SKM-1 treated with dmso at 0.1 percent for 144 hours (cell line): ENCODE measurements around the gene CINP.

Experiments used
- DNase-seq: peaks from one replicate; lab custom pipeline; 2025; ENCODE audit not compliant: unreplicated experiment; lab: John Stamatoyannopoulos, UW

CINP gene

DNA sequence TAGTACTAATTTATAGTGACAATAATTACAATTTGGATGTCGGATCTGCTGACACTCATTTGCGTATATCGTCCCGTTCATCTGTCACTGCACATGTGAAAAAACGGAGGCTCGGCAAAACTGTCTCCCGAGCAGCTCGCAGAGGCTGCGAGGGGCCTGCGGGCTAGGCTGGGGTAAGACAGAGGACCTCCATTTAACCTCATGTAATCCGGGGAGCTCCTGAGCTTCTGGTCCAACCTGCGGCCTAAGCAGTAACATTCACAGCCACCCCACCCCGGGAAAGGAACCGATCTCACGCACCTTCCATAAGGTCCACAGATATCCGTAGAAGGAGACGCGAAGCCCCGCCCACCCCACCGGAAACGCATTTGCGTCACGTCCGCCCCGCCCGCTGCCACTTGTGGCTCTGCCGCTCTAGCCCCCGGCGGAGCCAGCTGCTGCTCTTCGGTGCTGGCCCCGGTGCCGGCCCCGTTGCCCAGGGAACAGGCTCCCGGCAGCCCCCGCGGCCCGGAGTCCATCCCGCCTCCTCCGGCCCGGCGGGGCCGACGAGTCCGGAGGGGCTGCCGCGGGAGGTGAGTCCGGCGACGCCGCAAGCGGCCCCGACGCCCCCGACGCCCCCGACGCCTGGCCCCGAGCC is at the start of gene CINP, which contains the start of gene TECPR2:
TSS of gene CINP (minus strand) at position 346 of the 637 bp plus-strand sequence. CDS start at position 307, 39 bp downstream.
TSS of gene TECPR2 (plus strand) at position 397 of the 637 bp plus-strand sequence. CDS start 13,781 bp downstream, outside the sequence.
- DNase-seq: peak; percentile 67

DNA sequence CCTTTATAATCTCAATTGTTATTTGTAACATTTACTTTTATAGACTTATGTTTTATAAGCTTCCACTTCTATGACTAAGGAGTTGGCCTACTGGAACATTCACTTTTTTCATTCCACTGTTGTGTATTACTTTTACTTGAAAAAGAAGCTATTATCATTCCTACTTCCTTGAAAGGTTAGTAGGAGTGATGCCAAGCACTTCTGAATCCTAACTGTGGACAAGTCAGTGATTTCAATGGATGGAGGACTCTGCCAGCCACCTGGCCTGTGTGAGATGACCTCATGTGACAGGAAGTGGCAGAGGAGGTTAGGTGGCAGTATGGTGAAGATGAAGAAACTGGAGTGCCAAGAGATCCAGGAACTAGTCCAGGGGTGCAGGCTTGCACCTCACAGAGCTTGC is 46.0 kb upstream of the CINP start:
- no peak for DNase-seq

DNA sequence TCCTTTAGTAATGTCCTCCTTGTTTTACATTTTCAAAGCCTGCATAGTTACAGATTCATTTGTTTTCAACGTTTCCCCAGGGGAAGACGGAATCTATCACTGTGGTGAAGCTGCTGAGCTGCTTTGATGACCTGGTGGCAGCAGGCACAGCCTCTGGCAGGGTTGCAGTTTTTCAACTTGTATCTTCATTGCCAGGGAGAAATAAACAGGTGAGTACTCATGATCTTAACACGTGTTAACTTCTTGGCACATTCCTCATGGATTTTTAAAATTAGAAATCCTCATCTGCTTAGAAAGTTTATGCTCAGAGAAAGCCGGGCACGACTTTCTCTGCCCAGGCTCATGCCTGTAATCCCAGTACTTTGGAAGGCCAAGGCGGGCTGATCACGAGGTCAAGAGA is 44.6 kb upstream of the CINP start:
- no peak for DNase-seq

DNA sequence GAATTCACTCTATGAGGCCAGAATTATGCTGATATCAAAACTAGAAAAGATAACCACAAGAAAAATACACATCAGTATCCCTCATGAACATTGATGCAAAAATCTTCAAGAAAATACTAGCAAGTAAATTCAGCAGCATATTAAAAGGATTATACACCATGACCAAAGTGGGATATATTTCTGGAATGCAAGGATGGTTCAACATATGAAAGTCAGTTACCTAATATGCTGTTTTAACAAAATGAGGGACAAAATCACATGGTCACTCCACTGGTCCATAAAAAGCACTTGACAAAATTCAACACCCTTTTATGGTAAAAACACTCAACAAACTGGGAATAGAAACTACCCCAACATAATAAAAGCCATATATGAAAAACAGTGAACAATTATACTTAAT is 40.3 kb upstream of the CINP start:
- no peak for DNase-seq

DNA sequence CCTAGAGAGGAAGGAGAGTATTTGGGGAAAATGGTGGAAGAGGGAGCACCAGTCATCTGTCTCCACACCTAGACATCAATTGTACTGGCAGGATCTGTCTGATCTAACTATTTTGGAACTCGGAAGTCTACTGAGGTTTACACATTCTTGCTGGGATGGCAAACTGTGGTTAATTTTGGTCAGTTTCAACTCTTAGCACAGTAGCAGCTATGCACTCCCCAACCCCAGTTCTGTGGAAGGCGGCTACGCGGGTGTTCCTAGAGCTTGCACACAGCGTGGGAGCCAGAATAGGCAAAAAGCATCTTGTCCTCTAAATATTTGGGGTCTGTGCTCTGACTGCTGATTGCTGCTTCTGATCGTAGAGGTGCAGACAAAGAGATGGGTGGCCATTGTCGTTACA is 33.8 kb upstream of the CINP start:
- no peak for DNase-seq

DNA sequence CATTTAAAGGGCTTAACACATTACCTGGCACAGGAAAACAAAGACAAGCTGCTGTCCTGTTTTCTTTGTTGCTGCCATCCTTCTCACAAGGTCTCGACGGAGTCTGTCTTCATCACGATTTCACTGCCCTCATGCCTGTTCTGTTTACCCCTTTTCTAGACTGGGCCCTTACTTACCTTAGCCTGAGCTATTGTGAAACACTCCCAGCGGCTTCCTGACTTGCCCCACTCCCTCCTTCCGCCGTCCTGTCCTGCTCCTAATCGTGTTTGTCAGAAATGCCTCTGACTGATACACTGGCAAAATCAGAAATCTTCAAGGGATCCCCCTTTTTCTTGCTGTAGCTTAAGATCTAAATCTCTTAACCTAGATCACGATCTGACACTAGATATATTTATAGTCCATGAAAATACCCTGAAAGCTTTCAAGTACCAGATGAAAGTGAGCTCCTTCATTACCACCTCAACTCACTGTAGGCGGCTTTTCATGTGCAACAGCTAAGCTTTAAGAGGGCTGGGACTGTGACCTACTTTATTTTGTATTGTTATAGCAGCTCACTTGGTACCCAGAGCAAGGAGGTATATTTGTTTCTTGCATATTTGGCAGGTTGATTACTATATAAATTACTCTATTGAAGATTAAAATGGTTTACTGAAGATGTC is 32.2 kb upstream of the CINP start:
- peak; percentile 48 for DNase-seq

DNA sequence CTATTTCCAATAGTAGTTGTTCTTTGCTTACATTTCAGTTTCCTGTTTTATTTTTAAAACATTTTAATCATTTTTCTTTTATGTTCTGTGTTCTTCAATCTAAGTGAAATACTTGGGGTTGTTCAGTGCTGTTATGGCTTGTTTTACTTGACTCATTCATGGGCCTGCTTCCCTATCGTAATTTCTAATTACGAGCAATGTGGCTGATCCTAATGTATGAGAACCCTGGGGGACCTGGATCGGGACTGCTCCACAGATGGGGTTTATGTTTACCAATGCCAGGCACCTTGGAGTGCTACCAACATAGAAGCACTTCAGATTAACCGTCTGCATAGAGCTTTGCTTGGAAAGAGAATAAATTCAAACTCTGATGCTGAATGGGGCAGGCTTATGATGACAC is 29.8 kb upstream of the CINP start:
- DNase-seq: no peak

DNA sequence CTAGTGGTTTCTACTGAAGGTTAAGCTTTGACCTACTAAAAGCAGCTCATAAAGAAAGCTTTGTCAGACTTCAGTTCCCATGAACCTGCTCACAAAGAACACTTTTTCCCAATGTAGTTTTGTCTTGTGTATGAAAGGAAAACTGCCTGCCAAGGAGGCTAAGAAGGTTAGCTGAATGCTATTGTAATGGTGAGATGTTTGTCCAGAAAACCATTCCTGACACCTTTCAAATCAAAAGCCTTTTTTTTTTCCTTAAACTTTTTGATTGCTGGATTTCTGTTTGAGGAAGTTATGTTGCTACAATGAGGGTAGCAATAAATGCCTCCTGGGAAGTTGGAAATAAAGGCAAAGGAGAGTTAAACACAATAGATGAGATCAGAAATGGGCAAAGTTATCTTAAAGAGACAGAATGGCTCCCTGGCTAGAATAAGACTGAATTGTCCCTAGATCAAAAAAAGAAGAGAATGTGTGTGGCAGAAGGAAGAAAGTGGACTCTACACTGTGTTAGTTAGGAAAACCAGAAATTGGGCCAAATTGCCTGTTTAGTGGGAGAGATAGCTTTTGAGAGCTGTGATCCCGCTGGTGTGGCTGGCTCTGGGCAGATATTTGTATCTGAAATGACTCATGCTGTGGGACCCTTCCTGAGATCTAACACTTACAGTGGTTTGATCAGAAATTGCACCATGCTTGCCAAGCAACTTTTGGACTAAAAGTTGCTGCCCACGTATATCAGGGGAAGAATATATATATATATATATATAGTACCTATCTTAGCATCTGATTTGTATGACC is 27.6 kb upstream of the CINP start:
- DNase-seq: no peak

DNA sequence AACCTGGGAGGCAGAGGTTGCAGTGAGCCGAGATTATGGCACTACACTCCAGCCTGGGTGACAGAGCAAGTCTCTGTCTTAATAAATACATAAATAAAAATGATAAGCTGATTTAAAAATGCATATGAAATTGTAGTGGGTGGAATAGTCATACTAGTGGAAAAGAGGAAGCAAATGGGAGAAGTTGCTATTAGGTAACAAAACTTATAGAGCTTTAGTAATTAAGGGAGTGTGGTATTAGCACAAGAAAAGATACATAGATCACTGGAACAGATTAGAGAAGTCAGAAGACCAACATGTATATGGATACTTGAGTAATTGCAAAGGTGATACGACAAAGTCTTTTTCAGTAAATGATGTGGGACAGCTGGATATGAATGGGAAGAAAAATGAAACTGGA is 26.6 kb upstream of the CINP start:
- peak; percentile 29 for DNase-seq

DNA sequence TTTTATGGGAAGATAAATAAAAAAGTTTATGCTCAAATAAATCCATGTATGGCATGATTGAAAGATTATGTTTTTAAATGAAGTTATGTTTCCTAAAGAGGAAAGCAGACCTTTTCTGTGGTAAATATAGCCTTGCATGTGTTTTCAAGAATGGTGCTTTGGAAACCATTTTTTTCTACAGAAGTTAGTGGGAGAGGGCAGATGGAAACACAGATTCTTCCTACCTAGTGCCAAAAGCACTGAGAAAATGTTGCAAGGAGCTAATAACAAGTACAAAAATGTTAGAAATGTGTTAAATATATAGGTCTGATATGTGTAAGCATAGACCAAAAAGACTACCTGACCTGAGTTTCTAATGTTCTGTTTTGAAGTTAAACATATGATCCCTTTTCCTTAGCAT is 24.4 kb upstream of the CINP start:
- DNase-seq: no peak

DNA sequence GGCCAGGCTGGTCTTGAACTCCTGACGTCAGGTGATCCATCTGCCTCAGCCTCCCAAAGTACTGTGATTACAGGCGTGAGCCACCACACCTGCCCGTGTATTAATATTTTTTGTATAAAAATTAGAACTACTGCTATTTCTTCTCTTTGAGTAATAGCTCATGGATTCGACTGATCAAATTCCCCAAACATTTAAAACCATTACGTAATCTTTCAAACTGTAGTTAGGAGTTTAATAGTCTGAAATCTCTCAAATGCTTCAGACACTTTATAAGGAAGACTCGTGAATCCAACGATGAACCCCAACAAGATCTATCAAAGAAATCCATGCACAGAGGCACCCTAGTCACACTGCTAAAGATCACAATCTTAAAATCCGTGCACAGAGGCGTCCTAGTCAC is 16.1 kb upstream of the CINP start:
- DNase-seq: no peak

DNA sequence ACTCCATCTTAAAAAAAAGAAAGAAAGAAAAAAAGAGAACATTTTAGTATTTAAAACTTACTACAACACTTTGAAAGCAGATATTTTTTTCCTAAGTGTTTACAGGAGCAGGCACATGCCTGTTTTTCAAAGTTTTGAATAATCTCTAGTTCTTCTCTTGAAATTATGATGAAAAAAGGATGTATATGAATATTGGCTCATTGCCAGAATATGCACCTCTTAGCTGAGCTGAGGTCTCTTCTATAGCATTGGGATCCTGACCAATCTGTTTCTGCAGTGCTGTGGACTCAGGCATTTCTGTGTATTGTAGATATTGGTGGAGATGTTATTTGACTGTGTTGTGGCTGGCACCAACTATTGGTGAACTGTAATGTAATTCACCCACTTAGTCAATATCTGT is 15.0 kb upstream of the CINP start:
- no peak for DNase-seq

DNA sequence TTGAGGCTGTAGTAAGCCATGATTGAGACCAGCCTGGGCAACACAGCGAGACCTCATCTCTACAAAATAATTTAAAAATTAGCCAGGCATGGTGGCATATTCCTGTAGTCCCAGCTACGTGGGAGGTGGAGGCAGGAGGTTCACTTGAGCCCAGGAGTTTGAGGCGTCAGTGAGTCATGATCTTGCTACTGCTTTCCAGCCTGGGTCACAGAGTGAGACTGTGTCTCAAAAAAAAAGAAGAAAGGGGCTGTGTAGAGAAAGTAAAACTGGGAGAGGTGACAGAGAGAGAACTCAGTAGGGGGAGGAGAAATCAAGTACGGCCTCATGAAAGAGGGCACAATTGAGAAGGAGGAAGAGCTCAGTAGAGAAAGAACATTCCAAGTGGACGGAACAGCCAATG is 12.4 kb upstream of the CINP start:
- DNase-seq: no peak

DNA sequence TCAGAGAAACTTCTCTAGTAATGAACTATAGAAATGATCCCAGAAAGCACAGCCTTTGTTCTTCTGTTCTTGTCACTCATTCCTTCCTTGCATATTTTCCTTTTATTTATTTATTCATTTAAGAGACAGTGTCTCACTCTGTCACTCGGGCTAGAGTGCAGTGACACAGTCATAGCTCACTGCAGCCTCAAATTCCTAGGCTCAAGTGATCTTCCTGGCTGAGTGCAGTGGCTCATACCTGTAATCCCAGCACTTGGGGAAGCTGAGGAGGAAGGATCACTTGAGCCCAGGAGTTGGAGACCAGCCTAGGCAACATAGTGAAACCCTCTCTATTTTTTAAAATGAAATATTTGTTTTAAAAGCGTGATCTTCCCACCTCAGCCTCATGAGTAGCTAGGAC is 11.6 kb upstream of the CINP start:
- DNase-seq: no peak

DNA sequence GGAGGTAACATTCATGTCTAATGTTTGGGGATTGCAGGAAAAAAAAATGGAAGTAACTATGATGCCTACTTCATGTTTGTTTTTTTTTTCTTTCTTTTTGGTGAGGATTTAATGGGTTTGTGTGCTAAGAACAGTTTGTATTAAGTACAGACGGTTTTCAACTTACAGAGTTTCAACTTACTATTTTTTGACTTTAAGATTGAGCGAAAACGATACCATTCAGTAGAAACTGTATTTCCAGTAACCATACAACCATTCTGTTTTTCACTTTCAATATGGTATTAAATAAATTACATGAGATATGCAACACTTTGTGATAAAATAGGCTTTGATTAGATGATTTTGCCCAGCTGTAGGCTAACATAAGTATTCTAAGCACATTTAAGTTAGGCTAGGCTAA is 10.4 kb upstream of the CINP start:
- DNase-seq: no peak

DNA sequence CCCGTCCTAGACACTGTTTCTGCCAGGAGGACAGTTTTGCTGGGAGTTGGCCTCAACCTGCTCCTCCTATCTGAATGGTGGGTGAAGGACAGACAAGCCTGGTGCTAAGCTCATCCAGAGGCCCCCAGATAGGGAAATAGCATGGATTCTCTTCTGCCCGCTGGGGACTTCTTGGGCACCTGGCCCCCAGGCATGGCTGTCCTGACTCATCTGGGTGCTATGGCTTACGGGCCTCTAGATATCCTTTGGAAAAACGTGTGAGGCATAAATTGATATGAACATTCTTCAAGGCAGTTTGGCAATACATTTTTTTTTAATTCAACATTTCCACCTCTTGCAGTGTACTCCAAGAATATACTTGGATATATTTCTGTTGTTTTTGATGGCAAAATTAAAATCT is 8.7 kb upstream of the CINP start:
- no peak for DNase-seq

DNA sequence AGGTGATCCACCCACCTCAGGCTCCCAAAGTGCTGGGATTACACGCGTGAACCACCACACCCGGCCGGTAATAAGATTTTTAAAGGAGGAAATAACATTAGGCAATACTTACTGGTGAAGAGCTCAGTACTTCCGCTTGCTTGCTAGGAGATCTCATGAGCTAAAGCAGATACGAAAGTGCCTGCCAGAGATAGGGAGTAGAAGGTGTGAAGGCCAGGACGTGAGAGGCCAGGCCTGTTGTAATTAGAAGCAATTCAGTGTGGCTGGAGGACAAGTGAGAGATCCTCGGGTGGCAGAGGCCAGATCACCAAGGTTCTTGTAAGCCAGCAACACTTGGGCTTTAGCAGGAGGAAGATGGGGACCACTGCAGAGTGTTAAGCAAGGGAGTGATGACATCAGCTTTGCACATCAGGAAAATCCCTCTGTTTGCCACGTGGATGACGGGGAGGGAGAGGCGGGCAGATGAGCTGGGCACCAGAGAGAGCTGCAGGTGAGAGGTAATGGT is 7.7 kb upstream of the CINP start:
- DNase-seq: peak; percentile 75

DNA sequence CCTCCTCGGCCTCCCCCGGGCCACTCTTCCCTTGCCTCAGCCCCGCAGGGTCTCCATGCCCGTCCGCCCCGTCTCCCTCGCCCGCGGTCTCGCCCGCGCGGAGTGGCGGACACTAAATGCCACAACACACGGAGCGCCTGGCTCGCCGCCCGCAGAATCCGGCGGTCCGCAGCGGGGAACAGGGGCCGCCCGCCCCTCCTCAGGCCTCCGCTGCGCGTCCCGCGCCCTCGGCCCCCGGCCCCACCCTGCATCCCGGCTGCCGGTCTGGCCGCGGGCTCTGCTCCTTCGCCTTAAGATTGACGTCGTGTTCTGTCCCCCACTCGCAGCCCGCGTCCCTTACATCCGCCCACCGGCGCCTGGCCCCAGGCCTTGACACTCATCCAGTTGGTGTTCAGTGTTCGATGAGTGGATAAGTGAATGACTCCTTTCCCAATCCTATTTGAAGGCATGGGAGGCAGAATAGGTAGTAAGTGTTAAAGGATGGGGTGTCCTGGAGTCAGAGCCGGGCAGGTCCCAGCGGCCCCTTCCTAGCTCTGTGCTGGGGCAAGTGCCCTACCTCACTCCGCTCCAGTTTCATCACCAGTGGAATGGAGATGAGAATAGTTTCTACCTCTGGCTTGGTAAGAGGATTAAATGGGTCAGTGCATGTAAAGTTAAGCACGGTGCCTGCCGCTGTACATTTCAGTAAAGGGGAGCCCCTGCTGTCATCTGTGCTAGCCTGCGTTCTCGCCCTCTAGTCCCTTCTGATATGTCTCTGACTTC is 673 bp upstream of the CINP start:
- DNase-seq: no peak

DNA sequence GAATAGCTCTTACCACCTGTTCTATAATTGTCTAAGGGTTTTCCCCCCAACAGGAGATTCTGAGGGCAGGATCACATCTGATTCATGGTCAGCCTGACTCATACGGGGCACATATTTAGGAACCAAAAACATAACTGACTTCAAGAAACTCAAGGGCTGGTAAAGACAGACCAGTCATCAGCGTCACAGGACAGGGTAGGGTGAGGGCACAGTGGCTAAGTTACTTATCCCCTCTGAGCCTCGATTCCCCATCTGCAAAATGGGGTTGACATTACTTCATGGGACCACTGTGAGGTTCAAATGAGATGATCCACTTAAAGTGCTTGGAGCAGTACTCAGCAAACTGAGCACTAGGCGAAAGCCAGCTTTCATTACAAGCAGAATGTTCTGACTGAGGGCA is 606 bp downstream of the CINP start:
- no peak for DNase-seq

DNA sequence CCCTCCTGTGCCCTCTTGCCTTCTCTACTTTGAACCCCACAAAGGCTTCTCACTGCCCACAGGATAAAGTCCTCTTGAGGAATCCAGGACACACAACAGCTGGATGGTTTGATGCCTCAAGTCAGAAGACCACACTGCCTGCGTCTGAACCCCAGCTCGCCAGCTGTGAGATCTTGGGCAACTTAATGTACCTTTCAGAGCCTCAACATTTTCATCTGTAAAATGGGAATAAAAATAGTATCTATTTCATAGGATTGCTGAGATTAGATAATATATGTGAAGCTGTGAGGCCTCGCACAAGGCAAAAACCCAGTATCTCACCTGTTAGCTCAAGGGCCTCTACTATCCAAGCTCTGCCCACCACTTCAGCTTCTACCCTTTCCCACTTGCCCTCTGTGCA is 2.3 kb downstream of the CINP start:
- DNase-seq: no peak

DNA sequence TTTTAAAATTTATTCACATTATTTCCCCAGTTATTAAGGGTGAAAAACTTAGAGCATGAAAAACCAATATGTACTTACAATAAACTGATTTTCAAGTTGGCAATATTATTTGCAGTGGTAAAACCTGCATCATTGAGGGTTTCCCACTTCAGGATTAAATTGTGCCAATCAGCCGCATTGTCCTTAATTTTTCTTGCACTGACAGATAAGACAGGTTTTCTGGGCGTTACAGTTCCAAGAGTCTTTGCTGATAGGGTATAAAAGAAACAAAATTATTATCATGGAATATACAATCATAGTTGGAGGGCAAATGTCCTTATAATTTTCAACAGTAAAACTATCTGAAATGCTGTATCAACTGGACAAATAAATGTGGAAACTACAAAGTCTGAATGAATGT is 3.3 kb downstream of the CINP start:
- DNase-seq: no peak
